Measurements from ENCODE around the gene GRN.

GRCh38 chr17:44397479-44398440 lies 52.7 kb downstream of the GRN start:
- TF ChIP-seq, protein P1, sequence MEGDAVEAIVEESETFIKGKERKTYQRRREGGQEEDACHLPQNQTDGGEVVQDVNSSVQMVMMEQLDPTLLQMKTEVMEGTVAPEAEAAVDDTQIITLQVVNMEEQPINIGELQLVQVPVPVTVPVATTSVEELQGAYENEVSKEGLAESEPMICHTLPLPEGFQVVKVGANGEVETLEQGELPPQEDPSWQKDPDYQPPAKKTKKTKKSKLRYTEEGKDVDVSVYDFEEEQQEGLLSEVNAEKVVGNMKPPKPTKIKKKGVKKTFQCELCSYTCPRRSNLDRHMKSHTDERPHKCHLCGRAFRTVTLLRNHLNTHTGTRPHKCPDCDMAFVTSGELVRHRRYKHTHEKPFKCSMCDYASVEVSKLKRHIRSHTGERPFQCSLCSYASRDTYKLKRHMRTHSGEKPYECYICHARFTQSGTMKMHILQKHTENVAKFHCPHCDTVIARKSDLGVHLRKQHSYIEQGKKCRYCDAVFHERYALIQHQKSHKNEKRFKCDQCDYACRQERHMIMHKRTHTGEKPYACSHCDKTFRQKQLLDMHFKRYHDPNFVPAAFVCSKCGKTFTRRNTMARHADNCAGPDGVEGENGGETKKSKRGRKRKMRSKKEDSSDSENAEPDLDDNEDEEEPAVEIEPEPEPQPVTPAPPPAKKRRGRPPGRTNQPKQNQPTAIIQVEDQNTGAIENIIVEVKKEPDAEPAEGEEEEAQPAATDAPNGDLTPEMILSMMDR (IDR thresholded peaks at IDR 0.05), result no peak
- no peak for TF ChIP-seq EP300 (IDR thresholded peaks at IDR 0.05)

Data from suprapubic skin (tissue), 3 donors.